Measurements from ENCODE around the gene CYRIA. TPM values are rescaled to one million over a fixed set of nuclear protein-coding genes. Genes with fewer than 3 reads are reported as not detected.

The CYRIA gene
- total RNA-seq, 1 donor from 2014 or later, result 1.0 TPM

DNA sequence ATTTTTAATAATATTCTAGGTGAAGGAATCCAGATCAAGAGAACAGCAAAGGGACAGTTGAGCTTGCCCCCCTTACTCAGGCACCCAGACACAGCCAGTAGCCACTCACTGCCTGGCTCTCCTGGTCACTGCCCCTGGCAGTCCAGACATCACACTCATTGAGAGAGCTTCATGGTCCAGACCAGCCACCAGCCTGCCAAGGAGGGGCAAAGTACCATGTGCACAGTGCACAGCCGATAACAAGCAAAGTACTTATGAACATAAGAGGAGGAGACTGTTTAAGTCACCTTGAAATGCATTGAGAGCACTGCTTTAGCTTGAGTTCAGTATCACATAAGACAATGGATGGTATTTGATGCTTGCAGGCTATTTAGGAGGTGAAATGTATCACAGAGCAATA lies 21.6 kb upstream of the CYRIA start:
- no peaks in the 10 kb centered on the region for H3K9me3 ChIP-seq (ENCODE audit: low read depth)
- H4K20me1 ChIP-seq (ENCODE audit: low read depth), result no peaks in the 10 kb centered on the region
- H3K36me3 ChIP-seq, result no peaks in the 10 kb centered on the region
- no peaks in the 10 kb centered on the region for H3K36me3 Mint-ChIP-seq
- H3K4me1 Mint-ChIP-seq, result no peaks in the 10 kb centered on the region
- H3K27me3 Mint-ChIP-seq (ENCODE audit: insufficient read depth, low read depth), result peaks cover 10% of the 10 kb centered on the region
- no peak overlapping the region for H3K9ac ChIP-seq
- no peaks in the 10 kb centered on the region for H3K9me3 Mint-ChIP-seq
- H3K27me3 ChIP-seq, result no peaks in the 10 kb centered on the region
- H3K4me1 ChIP-seq, result no peaks in the 10 kb centered on the region
- no peak for DNase-seq (ENCODE audit: low spot score)
- no peak overlapping the region for H3K4me2 ChIP-seq
- H3K4me3 ChIP-seq, result no peak overlapping the region
- no peaks in the 10 kb centered on the region for H3K79me2 ChIP-seq (ENCODE audit: low read depth)
- TF ChIP-seq EZH2phosphoT487 (IDR thresholded peaks at IDR 0.05) (no peak), EZH2 (IDR thresholded peaks at IDR 0.05) (no peak)
- TF ChIP-seq, protein P1, sequence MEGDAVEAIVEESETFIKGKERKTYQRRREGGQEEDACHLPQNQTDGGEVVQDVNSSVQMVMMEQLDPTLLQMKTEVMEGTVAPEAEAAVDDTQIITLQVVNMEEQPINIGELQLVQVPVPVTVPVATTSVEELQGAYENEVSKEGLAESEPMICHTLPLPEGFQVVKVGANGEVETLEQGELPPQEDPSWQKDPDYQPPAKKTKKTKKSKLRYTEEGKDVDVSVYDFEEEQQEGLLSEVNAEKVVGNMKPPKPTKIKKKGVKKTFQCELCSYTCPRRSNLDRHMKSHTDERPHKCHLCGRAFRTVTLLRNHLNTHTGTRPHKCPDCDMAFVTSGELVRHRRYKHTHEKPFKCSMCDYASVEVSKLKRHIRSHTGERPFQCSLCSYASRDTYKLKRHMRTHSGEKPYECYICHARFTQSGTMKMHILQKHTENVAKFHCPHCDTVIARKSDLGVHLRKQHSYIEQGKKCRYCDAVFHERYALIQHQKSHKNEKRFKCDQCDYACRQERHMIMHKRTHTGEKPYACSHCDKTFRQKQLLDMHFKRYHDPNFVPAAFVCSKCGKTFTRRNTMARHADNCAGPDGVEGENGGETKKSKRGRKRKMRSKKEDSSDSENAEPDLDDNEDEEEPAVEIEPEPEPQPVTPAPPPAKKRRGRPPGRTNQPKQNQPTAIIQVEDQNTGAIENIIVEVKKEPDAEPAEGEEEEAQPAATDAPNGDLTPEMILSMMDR (IDR thresholded peaks at IDR 0.05), result no peak
- H3F3A ChIP-seq (ENCODE audit: low read depth), result no peaks in the 10 kb centered on the region
- no peak overlapping the region for H2AFZ ChIP-seq (replicated peaks)
- H3K27ac Mint-ChIP-seq, result no peak overlapping the region
- H3K4me3 Mint-ChIP-seq, result no peak overlapping the region
- no peak overlapping the region for H3K27ac ChIP-seq

GRCh38 chr2:16686641-16687040 lies 21.0 kb upstream of the CYRIA start:
- Mint-ChIP-seq H3K4me1 (no peaks in the 10 kb centered on the region), H3K36me3 (no peaks in the 10 kb centered on the region), H3K9me3 (no peaks in the 10 kb centered on the region), H3K4me3 (no peak overlapping the region), H3K27ac (no peak overlapping the region), H3K27me3 (ENCODE audit: insufficient read depth, low read depth) (peaks cover 10% of the 10 kb centered on the region)
- Histone ChIP-seq H3K79me2 (ENCODE audit: low read depth) (no peaks in the 10 kb centered on the region), H4K20me1 (ENCODE audit: low read depth) (no peaks in the 10 kb centered on the region), H3K27ac (no peak overlapping the region), H3K27me3 (no peaks in the 10 kb centered on the region), H3K4me1 (no peaks in the 10 kb centered on the region), H3K9me3 (ENCODE audit: low read depth) (no peaks in the 10 kb centered on the region), H3F3A (ENCODE audit: low read depth) (no peaks in the 10 kb centered on the region), H2AFZ (replicated peaks) (no peak overlapping the region), H3K9ac (no peak overlapping the region), H3K36me3 (no peaks in the 10 kb centered on the region), H3K4me2 (no peak overlapping the region), H3K4me3 (no peak overlapping the region)
- TF ChIP-seq, protein P1 (IDR thresholded peaks at IDR 0.05), result no peak
- TF ChIP-seq EZH2 (IDR thresholded peaks at IDR 0.05) (no peak), EZH2phosphoT487 (IDR thresholded peaks at IDR 0.05) (no peak)
- no peak for DNase-seq (ENCODE audit: low spot score)

- TF ChIP-seq EZH2 (IDR thresholded peaks at IDR 0.05) (no peak), EZH2phosphoT487 (IDR thresholded peaks at IDR 0.05) (no peak)
- TF ChIP-seq, protein P1 (IDR thresholded peaks at IDR 0.05), result no peak
- no peak overlapping the region for H3K27ac ChIP-seq
- Mint-ChIP-seq H3K27me3 (ENCODE audit: insufficient read depth, low read depth) (peaks cover 10% of the 10 kb centered on the region), H3K4me1 (no peaks in the 10 kb centered on the region), H3K36me3 (no peaks in the 10 kb centered on the region), H3K9me3 (no peaks in the 10 kb centered on the region), H3K27ac (no peak overlapping the region), H3K4me3 (no peak overlapping the region)
- H3K4me3 ChIP-seq, result no peak overlapping the region
- no peaks in the 10 kb centered on the region for H3K9me3 ChIP-seq (ENCODE audit: low read depth)
- H3K36me3 ChIP-seq, result no peaks in the 10 kb centered on the region
- no peak overlapping the region for H3K4me2 ChIP-seq
- H3K4me1 ChIP-seq, result no peaks in the 10 kb centered on the region
- H3K79me2 ChIP-seq (ENCODE audit: low read depth), result no peaks in the 10 kb centered on the region
- no peaks in the 10 kb centered on the region for H4K20me1 ChIP-seq (ENCODE audit: low read depth)
- peaks cover 2% of the 10 kb centered on the region for H3K27me3 ChIP-seq
- H2AFZ ChIP-seq (replicated peaks), result no peak overlapping the region
- no peak overlapping the region for H3K9ac ChIP-seq
- DNase-seq (ENCODE audit: low spot score), result no peak
- no peaks in the 10 kb centered on the region for H3F3A ChIP-seq (ENCODE audit: low read depth)
These were observed 19.7 kb upstream of the CYRIA start for GRCh38 chr2:16685340-16685715.

Measured in neural progenitor cell (in vitro differentiated cells).